KOPT-K1 (cell line): ENCODE results near the gene UBA1.

ENCODE experiments used
- H3K27ac ChIP-seq: fragments of 200-600 bp; sonication (generic); 2 replicates; pipeline ENCODE4 v1.5.1; 2016; ENCODE audit warnings: antibody characterized with exemption, mild to moderate bottlenecking, low read depth, low read length; ENCODE audit not compliant: poor library complexity, severe bottlenecking
- H3K36me3 ChIP-seq: fragments of 200-600 bp; sonication (generic); 2 replicates; pipeline ENCODE4 v1.5.1; 2017; ENCODE audit warnings: antibody characterized with exemption, mild to moderate bottlenecking, low read length, moderate library complexity; ENCODE audit not compliant: insufficient read depth
- H3K9me3 ChIP-seq: fragments of 200-600 bp; sonication (generic); 2 replicates; pipeline ENCODE4 v1.5.1; 2017; ENCODE audit warnings: antibody characterized with exemption, low read length, mild to moderate bottlenecking; ENCODE audit not compliant: insufficient read depth, poor library complexity, severe bottlenecking

The UBA1 gene

DNA sequence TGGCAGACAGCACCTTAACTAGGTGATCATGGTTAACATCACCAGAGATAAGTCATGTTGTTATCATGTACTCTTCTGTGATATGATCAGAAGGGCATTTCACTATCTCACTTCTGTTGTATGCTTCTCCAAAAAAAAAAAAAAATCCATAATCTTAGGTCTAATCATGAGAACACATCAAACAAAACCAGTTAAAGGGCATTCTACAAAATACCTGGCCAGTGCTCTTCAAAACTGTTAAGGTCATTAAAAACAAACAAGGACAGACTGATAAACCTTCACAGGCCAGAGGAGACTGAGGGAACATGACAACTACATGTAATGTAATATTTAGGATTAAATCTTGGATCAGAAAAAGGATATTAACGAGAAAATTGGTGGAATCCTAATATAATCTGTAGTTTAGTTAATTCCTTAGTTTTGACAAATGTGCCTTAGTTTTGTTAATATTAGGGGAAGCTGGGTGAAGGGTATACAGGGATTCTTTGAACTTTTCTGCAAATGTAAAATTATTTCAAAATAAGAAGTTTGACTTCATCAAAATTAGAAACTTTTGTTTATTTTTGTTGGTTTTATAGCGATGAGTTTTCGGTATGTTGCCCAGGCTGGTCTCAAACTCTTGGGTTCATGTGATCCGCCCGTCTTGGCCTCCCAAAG, 30.6 kb upstream of the UBA1 start:
- Histone ChIP-seq H3K36me3 (peaks cover 45% of the 10 kb centered on the region), H3K9me3 (no peaks in the 10 kb centered on the region), H3K27ac (no peak overlapping the region)

- Histone ChIP-seq H3K9me3 (no peaks in the 10 kb centered on the region), H3K27ac (no peak overlapping the region), H3K36me3 (peaks cover 44% of the 10 kb centered on the region)
Observed at GRCh38 chrX:47164420-47164819, 29.2 kb upstream of the UBA1 start.

DNA sequence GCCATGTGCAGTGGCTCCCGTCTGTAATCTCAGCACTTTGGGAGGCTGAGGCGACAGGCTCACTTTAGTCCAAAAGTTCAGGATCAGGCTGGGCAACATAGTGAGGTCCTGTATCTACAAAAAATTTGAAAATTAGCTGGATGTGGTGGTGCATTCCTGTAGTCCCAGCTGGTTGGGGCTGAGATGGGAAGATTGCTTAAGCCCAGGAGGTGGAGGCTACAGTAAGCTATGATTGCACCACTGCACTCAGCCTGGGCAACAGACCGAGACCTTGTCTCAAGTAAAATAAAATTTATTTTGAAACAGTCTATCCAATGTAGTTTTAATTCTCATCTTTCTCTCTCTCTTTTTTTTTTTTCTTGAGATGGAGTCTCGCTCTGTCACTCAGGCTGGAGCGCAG, 27.5 kb upstream of the UBA1 start:
- Histone ChIP-seq H3K27ac (no peak overlapping the region), H3K36me3 (peaks cover 56% of the 10 kb centered on the region), H3K9me3 (no peaks in the 10 kb centered on the region)

DNA sequence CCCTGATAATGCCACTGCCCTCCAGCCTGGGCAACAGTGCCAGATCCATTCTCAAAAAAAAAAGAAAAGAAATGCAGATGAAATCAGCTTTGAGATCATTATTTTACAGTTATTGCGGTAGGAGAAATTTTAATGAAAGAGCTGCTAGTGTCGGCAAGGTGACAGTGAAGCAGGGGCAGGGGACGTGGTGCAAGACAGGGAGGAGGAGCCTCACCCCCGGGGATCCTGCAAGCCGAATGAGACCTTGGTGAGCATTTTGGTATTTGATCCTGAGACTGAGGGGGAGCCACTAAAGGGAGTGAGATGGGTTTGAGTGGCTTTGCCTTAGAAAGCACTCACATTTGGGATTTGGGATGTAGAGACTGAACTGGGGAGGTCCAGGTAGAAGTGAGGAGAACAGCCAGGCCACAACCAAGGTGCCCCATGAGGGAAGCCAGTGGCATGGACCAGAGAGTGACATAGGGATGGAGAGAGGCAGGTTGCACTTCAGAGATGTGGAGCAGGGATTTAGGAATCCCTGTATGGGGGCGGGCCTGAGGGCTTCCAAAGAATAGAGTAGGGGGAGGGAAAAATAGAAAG, 25.0 kb upstream of the UBA1 start:
- H3K36me3 ChIP-seq: peaks cover 65% of the 10 kb centered on the region
- no peak overlapping the region for H3K27ac ChIP-seq
- H3K9me3 ChIP-seq: no peaks in the 10 kb centered on the region

DNA sequence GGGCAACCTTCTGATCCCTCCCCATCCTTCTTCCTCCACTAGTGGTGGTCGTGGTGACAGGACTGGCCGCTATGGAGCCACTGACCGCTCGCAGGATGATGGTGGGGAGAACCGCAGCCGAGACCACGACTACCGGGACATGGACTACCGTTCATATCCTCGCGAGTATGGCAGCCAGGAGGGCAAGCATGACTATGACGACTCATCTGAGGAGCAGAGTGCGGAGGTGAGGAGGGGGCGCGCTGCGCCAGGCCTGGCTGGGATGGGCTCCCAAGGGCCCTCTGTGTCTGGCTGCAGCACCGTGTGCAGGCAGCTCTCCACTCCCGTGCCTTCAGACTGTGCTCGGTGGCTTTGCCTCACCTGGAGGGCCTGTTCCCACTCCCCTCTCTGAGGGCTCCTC, 24.4 kb upstream of the UBA1 start:
- Histone ChIP-seq H3K36me3 (peaks cover 68% of the 10 kb centered on the region), H3K9me3 (no peaks in the 10 kb centered on the region), H3K27ac (no peak overlapping the region)

- Histone ChIP-seq H3K9me3 (no peaks in the 10 kb centered on the region), H3K36me3 (peaks cover 68% of the 10 kb centered on the region)
Observed at GRCh38 chrX:47169726-47170515, 23.7 kb upstream of the UBA1 start.

GRCh38 chrX:47170861-47171692, 22.6 kb upstream of the UBA1 start:
- Histone ChIP-seq H3K36me3 (peaks cover 77% of the 10 kb centered on the region), H3K9me3 (no peaks in the 10 kb centered on the region), H3K27ac (no peak overlapping the region)

More at GRCh38 chrX:47169726-47170515, 23.7 kb upstream of the UBA1 start:
- H3K27ac ChIP-seq: no peak overlapping the region

DNA sequence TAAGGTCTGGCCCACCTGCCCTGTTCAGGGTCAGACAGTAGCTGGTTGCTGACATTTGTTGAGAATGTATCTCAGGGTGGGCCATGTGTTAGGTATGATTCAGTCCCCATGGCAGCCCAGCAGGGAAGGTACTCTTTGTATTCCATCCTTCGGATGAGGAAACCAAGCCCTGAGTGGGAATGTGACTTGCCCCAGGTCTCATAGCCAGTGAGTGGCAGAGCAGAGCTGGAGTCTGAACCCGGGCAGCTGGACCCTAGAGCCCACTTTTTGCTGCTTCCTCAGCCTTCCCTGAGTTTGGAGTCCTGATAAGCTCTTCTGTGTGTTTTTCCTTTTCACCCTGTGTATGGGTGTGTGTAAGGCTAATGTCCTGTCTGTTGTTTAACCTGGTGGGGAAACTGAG, 21.6 kb upstream of the UBA1 start:
- Histone ChIP-seq H3K36me3 (peaks cover 86% of the 10 kb centered on the region), H3K9me3 (no peaks in the 10 kb centered on the region), H3K27ac (no peak overlapping the region)

GRCh38 chrX:47172549-47172948, 21.1 kb upstream of the UBA1 start:
- no peak overlapping the region for H3K27ac ChIP-seq
- peaks cover 92% of the 10 kb centered on the region for H3K36me3 ChIP-seq
- no peaks in the 10 kb centered on the region for H3K9me3 ChIP-seq

DNA sequence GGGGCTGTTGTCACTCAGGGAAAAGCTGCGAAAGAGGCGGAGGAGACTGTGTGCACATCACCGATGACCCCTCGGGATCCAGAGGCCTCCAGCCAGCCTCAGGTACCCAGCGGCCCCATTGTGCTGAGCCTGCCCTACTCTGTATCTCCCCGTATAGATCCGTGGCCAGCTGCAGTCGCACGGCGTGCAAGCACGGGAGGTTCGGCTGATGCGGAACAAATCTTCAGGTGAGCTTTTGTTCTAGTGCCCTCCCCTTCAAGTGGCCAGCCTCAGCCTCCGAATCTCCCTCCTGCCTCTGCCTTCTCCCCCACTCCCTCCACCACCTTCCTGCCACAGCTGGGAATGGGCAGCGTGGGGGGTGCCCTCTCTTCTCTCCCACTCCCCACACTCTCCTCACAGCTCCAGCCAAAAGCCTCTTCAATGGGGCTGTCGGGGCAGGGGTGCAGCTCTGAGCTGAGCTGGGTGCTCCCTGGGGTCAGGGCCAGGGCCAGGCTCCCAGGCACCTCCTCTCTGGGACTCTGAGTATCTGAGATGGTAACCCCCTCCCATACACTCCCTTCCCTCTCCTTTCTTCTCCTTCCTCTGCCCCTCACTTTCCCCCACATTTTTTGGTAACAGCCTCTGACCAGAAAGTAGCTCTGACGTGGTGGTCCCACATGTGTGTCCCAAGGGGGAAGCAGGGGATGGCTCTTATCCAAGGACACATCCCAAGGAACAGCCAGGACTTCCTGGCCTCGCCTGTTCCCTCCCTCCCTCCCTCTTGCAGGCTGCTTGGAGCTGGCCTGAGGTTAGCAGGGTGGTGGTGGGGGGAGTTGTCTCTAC, 20.4 kb upstream of the UBA1 start:
- no peak overlapping the region for H3K27ac ChIP-seq
- peaks cover 98% of the 10 kb centered on the region for H3K36me3 ChIP-seq
- no peaks in the 10 kb centered on the region for H3K9me3 ChIP-seq

GRCh38 chrX:47174376-47174775, 19.3 kb upstream of the UBA1 start:
- Histone ChIP-seq H3K36me3 (peaks cover 100% of the 10 kb centered on the region), H3K27ac (no peak overlapping the region), H3K9me3 (no peaks in the 10 kb centered on the region)

- H3K27ac ChIP-seq: no peak overlapping the region
- peaks cover 100% of the 10 kb centered on the region for H3K36me3 ChIP-seq
- H3K9me3 ChIP-seq: no peaks in the 10 kb centered on the region
Observed at GRCh38 chrX:47174846-47175587, 18.6 kb upstream of the UBA1 start.

- Histone ChIP-seq H3K36me3 (peaks cover 98% of the 10 kb centered on the region), H3K27ac (no peak overlapping the region), H3K9me3 (no peaks in the 10 kb centered on the region)
Observed at GRCh38 chrX:47175588-47175980, 18.0 kb upstream of the UBA1 start.
